Esophagus squamous epithelium (tissue), 4 donors: ENCODE measurements around the gene TRIM24.

ENCODE experiments used
- CTCF ChIP-seq, 6 experiments: fragments of 450-650 bp in 4 of 6; fragments of 200-600 bp in 2 of 6; sonication (generic) in 2 of 6; IDR thresholded peaks; one replicate each; pipeline ENCODE4 v1.5.1; 2016 to 2019; ENCODE audit warnings: antibody characterized with exemption in 6 of 6, mild to moderate bottlenecking in 4 of 6, moderate library complexity in 4 of 6
- POLR2A ChIP-seq, 4 donors: fragments of 450-650 bp; IDR thresholded peaks; one replicate each; pipeline ENCODE4 v1.6.1; 2017; ENCODE audit warnings: antibody characterized with exemption in 4 of 4, mild to moderate bottlenecking in 4 of 4, moderate library complexity in 3 of 4

GRCh38 chr7:138569418-138569817 lies 109.4 kb downstream of the TRIM24 start:
- TF ChIP-seq POLR2A (IDR thresholded peaks at IDR 0.05) = no peak
- TF ChIP-seq CTCF (IDR thresholded peaks at IDR 0.05) = no peak
